Kidney (tissue), 14 donors: ENCODE results near the gene FMNL2. TPM values are rescaled to one million over a fixed set of nuclear protein-coding genes. Genes with fewer than 3 reads are reported as not detected.
A peak's percentile ranks its signal among the peaks of the same experiment; 100 is the strongest.

Source experiments
- DNase-seq, 5 donors: peaks; one replicate each; pipeline ENCODE4 v3.0.0-alpha.2; 2013 to 2020
- FAIRE-seq: peaks from 2 replicates; lab custom pipeline; 2012; peaks lifted over from hg19 to GRCh38; lab: Jason Lieb, UNC
- H3K27ac ChIP-seq, 2 donors: one replicate each; pipeline ENCODE4 v1.7.0; 2013; ENCODE audit warnings: low read depth in 2 of 2, low read length in 2 of 2, inconsistent platforms in 1 of 2
- H3K27me3 ChIP-seq: one replicate; pipeline ENCODE4 v1.7.1; 2013; ENCODE audit warnings: low read length, inconsistent platforms; ENCODE audit not compliant: control insufficient read depth, insufficient read depth
- H3K36me3 ChIP-seq, 3 donors: one replicate each; pipeline versions ENCODE4 v1.7.0 to v1.7.1; 2013; ENCODE audit warnings: low read length in 3 of 3, control low read depth in 1 of 3, inconsistent platforms in 1 of 3; ENCODE audit not compliant: insufficient read depth in 3 of 3, control insufficient read depth in 2 of 3
- H3K4me1 ChIP-seq, 3 donors: one replicate each; pipeline versions ENCODE4 v1.7.0 to v1.7.1; 2013; ENCODE audit warnings: low read length in 3 of 3, inconsistent platforms in 1 of 3, low read depth in 1 of 3; ENCODE audit not compliant: control insufficient read depth in 2 of 3, insufficient read depth in 2 of 3
- H3K4me3 ChIP-seq, 3 donors: one replicate each; pipeline versions ENCODE4 v1.7.0 to v1.8.1; 2013; ENCODE audit warnings: low read length in 3 of 3, control low read depth in 1 of 3, inconsistent platforms in 1 of 3
- H3K9ac ChIP-seq, 3 donors: one replicate each; pipeline versions ENCODE4 v1.7.0 to v1.7.1; 2013; ENCODE audit warnings: low read length in 3 of 3, control low read depth in 1 of 3, inconsistent platforms in 1 of 3
- H3K9me3 ChIP-seq, 3 donors: one replicate each; pipeline versions ENCODE4 v1.7.0 to v1.7.1; 2013; ENCODE audit warnings: low read length in 3 of 3, control low read depth in 1 of 3, inconsistent platforms in 1 of 3; ENCODE audit not compliant: control insufficient read depth in 2 of 3, insufficient read depth in 1 of 3
- CTCF ChIP-seq: IDR thresholded peaks from 3 replicates; pipeline ENCODE4 v1.5.1; 2012; ENCODE audit warnings: mild to moderate bottlenecking, moderate library complexity, borderline replicate concordance; ENCODE audit not compliant: insufficient read depth; ENCODE audit errors: extremely low read depth
- intact Hi-C: fragments of 100-400 bp; cut with DNase I; formaldehyde crosslinking; loops from one replicate; pipeline ENCODE4 v1.11.1; 2022
- polyA plus RNA-seq: library from polyadenylated mRNA; stranded (reverse); fragments of 350-450 nt; fragmentation: Illumina TruSeq; extraction: RNeasy Lipid Tissue Mini Kit (QIAGEN cat#74804); gene quantifications from one replicate; pipeline ENCODE4 v1.2.3, GENCODE V29; 2014; ENCODE audit warnings: low read depth, low replicate concordance; ENCODE audit not compliant: insufficient read depth
- total RNA-seq: library from RNA; stranded (reverse); fragmentation: NEBNext Ultra II Directional; extraction: Animal tissue kit (Norgen Biotek cat#: 25700); gene quantifications from one replicate; pipeline ENCODE4 v1.2.1, GENCODE V29; 2021
- donor health status: control.
- donor health status: control.
- donor health status: control.
- donor health status: control.
- donor health status: control.
- donor health status: DM: yes; HTN: yes; CAD: no.
- donor health status: Normal renal cell carcinoma (clear cell type).

Gene FMNL2
- total and polyA plus RNA-seq, 2 donors from 2014 or later: 10.7 to 39.1 TPM

GRCh38 chr2:152523091-152523490 lies 188.1 kb downstream of the FMNL2 start:
- Histone ChIP-seq H3K27me3 (no peaks in the 10 kb centered on the region), H3K27ac (no peak overlapping the region), H3K4me3 (no peak overlapping the region), H3K36me3 (no peaks in the 10 kb centered on the region), H3K9me3 (no peaks in the 10 kb centered on the region), H3K4me1 (peaks cover 0 to 5% (median 0%) of the 10 kb centered on the region in 3 donors), H3K9ac (no peak overlapping the region)
- intact Hi-C loops: no loop called here
- FAIRE-seq: no peak
- DNase-seq: no peak
- no peak for TF ChIP-seq CTCF

GRCh38 chr2:152525277-152525838 lies 190.4 kb downstream of the FMNL2 start:
- H3K9ac ChIP-seq: no peak overlapping the region
- no peak for DNase-seq
- no peaks in the 10 kb centered on the region for H3K36me3 ChIP-seq
- no peak for FAIRE-seq
- H3K27me3 ChIP-seq: no peaks in the 10 kb centered on the region
- no peak overlapping the region for H3K4me3 ChIP-seq
- intact Hi-C loops: no loop called here
- H3K27ac ChIP-seq: peak overlapping the region in 1 of 2 donors; percentile 2
- peaks cover 0 to 5% (median 0%) of the 10 kb centered on the region in 3 donors for H3K4me1 ChIP-seq
- H3K9me3 ChIP-seq: no peaks in the 10 kb centered on the region
- no peak for TF ChIP-seq CTCF

GRCh38 chr2:152529420-152530115 lies 194.6 kb downstream of the FMNL2 start:
- no peaks in the 10 kb centered on the region for H3K27me3 ChIP-seq
- no peak overlapping the region for H3K4me3 ChIP-seq
- no peak for FAIRE-seq
- H3K27ac ChIP-seq: no peak overlapping the region
- peaks cover 0 to 5% (median 0%) of the 10 kb centered on the region in 3 donors for H3K4me1 ChIP-seq
- TF ChIP-seq CTCF: no peak
- H3K36me3 ChIP-seq: no peaks in the 10 kb centered on the region
- no peak for DNase-seq
- no peak overlapping the region for H3K9ac ChIP-seq
- intact Hi-C loops: no loop called here
- H3K9me3 ChIP-seq: no peaks in the 10 kb centered on the region
